ENCODE results near the gene PPP2R2D.

- TF ChIP-seq ZFP30 (CRISPR knock-in tag; IDR thresholded peaks at IDR 0.05) (no peak), ARNTL (CRISPR knock-in tag; IDR thresholded peaks at IDR 0.05; ENCODE audit: borderline replicate concordance, low read depth) (no peak), ZFP3 (CRISPR knock-in tag; IDR thresholded peaks at IDR 0.05) (no peak), BACH2 (CRISPR knock-in tag; IDR thresholded peaks at IDR 0.05; ENCODE audit: borderline replicate concordance) (no peak), ISL1 (CRISPR knock-in tag; IDR thresholded peaks at IDR 0.05) (no peak), ZNF8 (CRISPR knock-in tag; IDR thresholded peaks at IDR 0.05) (no peak), TCF4 (CRISPR knock-in tag; IDR thresholded peaks at IDR 0.05; ENCODE audit: borderline replicate concordance) (no peak), OSR1 (CRISPR knock-in tag; IDR thresholded peaks at IDR 0.05) (no peak), RARB (CRISPR knock-in tag; IDR thresholded peaks at IDR 0.05) (no peak), ZNF565 (CRISPR knock-in tag; conservative IDR thresholded peaks at IDR 0.05; ENCODE audit: low read depth) (no peak), ESRRG (CRISPR knock-in tag; IDR thresholded peaks at IDR 0.05) (no peak)
- TF ChIP-seq, protein P1, sequence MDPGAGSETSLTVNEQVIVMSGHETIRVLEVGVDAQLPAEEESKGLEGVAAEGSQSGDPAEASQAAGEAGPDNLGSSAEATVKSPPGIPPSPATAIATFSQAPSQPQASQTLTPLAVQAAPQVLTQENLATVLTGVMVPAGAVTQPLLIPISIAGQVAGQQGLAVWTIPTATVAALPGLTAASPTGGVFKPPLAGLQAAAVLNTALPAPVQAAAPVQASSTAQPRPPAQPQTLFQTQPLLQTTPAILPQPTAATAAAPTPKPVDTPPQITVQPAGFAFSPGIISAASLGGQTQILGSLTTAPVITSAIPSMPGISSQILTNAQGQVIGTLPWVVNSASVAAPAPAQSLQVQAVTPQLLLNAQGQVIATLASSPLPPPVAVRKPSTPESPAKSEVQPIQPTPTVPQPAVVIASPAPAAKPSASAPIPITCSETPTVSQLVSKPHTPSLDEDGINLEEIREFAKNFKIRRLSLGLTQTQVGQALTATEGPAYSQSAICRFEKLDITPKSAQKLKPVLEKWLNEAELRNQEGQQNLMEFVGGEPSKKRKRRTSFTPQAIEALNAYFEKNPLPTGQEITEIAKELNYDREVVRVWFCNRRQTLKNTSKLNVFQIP (CRISPR knock-in tag; IDR thresholded peaks at IDR 0.05; ENCODE audit: borderline replicate concordance, low read depth), result no peak
- TF ChIP-seq, protein P2, sequence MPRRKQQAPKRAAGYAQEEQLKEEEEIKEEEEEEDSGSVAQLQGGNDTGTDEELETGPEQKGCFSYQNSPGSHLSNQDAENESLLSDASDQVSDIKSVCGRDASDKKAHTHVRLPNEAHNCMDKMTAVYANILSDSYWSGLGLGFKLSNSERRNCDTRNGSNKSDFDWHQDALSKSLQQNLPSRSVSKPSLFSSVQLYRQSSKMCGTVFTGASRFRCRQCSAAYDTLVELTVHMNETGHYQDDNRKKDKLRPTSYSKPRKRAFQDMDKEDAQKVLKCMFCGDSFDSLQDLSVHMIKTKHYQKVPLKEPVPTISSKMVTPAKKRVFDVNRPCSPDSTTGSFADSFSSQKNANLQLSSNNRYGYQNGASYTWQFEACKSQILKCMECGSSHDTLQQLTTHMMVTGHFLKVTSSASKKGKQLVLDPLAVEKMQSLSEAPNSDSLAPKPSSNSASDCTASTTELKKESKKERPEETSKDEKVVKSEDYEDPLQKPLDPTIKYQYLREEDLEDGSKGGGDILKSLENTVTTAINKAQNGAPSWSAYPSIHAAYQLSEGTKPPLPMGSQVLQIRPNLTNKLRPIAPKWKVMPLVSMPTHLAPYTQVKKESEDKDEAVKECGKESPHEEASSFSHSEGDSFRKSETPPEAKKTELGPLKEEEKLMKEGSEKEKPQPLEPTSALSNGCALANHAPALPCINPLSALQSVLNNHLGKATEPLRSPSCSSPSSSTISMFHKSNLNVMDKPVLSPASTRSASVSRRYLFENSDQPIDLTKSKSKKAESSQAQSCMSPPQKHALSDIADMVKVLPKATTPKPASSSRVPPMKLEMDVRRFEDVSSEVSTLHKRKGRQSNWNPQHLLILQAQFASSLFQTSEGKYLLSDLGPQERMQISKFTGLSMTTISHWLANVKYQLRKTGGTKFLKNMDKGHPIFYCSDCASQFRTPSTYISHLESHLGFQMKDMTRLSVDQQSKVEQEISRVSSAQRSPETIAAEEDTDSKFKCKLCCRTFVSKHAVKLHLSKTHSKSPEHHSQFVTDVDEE (CRISPR knock-in tag; IDR thresholded peaks at IDR 0.05), result no peak
- TF ChIP-seq, protein P3, sequence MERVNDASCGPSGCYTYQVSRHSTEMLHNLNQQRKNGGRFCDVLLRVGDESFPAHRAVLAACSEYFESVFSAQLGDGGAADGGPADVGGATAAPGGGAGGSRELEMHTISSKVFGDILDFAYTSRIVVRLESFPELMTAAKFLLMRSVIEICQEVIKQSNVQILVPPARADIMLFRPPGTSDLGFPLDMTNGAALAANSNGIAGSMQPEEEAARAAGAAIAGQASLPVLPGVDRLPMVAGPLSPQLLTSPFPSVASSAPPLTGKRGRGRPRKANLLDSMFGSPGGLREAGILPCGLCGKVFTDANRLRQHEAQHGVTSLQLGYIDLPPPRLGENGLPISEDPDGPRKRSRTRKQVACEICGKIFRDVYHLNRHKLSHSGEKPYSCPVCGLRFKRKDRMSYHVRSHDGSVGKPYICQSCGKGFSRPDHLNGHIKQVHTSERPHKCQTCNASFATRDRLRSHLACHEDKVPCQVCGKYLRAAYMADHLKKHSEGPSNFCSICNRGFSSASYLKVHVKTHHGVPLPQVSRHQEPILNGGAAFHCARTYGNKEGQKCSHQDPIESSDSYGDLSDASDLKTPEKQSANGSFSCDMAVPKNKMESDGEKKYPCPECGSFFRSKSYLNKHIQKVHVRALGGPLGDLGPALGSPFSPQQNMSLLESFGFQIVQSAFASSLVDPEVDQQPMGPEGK (CRISPR knock-in tag; IDR thresholded peaks at IDR 0.05; ENCODE audit: borderline replicate concordance), result no peak
These were observed 35.4 kb upstream of the PPP2R2D start for GRCh38 chr10:131865223-131865917.

Measured in SK-N-SH treated with all-trans-retinoic acid at 6 μM for 48 hours (cell line).